ENCODE measurements around the gene EPSTI1.

- TF ChIP-seq, protein P1, sequence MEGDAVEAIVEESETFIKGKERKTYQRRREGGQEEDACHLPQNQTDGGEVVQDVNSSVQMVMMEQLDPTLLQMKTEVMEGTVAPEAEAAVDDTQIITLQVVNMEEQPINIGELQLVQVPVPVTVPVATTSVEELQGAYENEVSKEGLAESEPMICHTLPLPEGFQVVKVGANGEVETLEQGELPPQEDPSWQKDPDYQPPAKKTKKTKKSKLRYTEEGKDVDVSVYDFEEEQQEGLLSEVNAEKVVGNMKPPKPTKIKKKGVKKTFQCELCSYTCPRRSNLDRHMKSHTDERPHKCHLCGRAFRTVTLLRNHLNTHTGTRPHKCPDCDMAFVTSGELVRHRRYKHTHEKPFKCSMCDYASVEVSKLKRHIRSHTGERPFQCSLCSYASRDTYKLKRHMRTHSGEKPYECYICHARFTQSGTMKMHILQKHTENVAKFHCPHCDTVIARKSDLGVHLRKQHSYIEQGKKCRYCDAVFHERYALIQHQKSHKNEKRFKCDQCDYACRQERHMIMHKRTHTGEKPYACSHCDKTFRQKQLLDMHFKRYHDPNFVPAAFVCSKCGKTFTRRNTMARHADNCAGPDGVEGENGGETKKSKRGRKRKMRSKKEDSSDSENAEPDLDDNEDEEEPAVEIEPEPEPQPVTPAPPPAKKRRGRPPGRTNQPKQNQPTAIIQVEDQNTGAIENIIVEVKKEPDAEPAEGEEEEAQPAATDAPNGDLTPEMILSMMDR (IDR thresholded peaks at IDR 0.05) = no peak
- peak in 1 of 2 donors; percentile 5 for TF ChIP-seq POLR2A (IDR thresholded peaks at IDR 0.05)
Observed at GRCh38 chr13:42990291-42991232, 1.5 kb downstream of the EPSTI1 start.
